ENCODE results near the gene ESPN.

GRCh38 chr1:6504887-6505286 is 80.3 kb downstream of the ESPN start:
- TF ChIP-seq CUX1 (IDR thresholded peaks at IDR 0.05; ENCODE audit: insufficient replicate concordance, low read depth, low read length): no peak
- TF ChIP-seq HCFC1 (IDR thresholded peaks at IDR 0.05; ENCODE audit: low read length): no peak
- TF ChIP-seq SMC3 (IDR thresholded peaks at IDR 0.05; ENCODE audit: borderline replicate concordance, low read length): no peak
- no peak for TF ChIP-seq ZBTB11 (CRISPR knock-in tag; IDR thresholded peaks at IDR 0.05)
- no peak for TF ChIP-seq SIN3A (IDR thresholded peaks at IDR 0.05; ENCODE audit: low read depth, low read length)
- TF ChIP-seq CTCF (IDR thresholded peaks at IDR 0.05 in 2 of 3, conservative IDR thresholded peaks at IDR 0.05 in 1 of 3; ENCODE audit: control insufficient read depth in 2 of 3, extremely low read depth in 1 of 3, insufficient read depth in 1 of 3, low read depth in 3 of 3, low read length in 3 of 3): no peak
- no peak for TF ChIP-seq SPI1 (IDR thresholded peaks at IDR 0.05; ENCODE audit: borderline replicate concordance, insufficient read depth, low read depth, low read length)
- no peak for TF ChIP-seq POLR2AphosphoS5 (IDR thresholded peaks at IDR 0.05; ENCODE audit: low read length)
- TF ChIP-seq JUNB (IDR thresholded peaks at IDR 0.05): no peak
- no peak for TF ChIP-seq POLR2A (IDR thresholded peaks at IDR 0.05; ENCODE audit: low read depth, low read length)
- TF ChIP-seq SRF (IDR thresholded peaks at IDR 0.05; ENCODE audit: low read depth in 2 of 2, low read length in 2 of 2): no peak

All from GM12878 (cell line).